Gastrocnemius medialis (tissue), 4 donors: ENCODE measurements around the gene PFKFB3. TPM values are rescaled to one million over a fixed set of nuclear protein-coding genes. Genes with fewer than 3 reads are reported as not detected.
"Not testable (repeated sequence)": the region's sequence is repeated elsewhere in the genome, so short reads cannot be mapped to it uniquely, and the experiment has no call there.

Source experiments
- ATAC-seq, 2 donors: fragments of 150-250 bp; one replicate each; pipeline ENCODE4 v1.9.1; 2016
- DNase-seq, 2 donors: peaks; one replicate each; pipeline ENCODE4 v3.0.0-alpha.2; 2019
- H3K27ac ChIP-seq, 4 donors: fragments of 200-600 bp; sonication (generic); 1 replicate in 1 of 4; 2 replicates in 3 of 4; pipeline ENCODE4 v1.5.1; 2016 to 2018; ENCODE audit warnings: mild to moderate bottlenecking in 2 of 4, moderate library complexity in 1 of 4
- H3K27me3 ChIP-seq, 3 donors: fragments of 200-600 bp; sonication (generic) in 2 of 3; 1 replicate in 1 of 3; 2 replicates in 2 of 3; pipeline versions ENCODE4 v1.5.1 to v1.6.0; 2016 to 2019; ENCODE audit warnings: mild to moderate bottlenecking in 1 of 3, moderate library complexity in 1 of 3
- H3K36me3 ChIP-seq, 2 donors: fragments of 200-600 bp; sonication (generic) in 1 of 2; one replicate each; pipeline ENCODE4 v1.5.1; 2017 to 2018
- H3K4me1 ChIP-seq, 2 donors: fragments of 200-600 bp; sonication (generic) in 1 of 2; one replicate each; pipeline ENCODE4 v1.5.1; 2016 to 2017; ENCODE audit warnings: mild to moderate bottlenecking in 2 of 2
- H3K4me3 ChIP-seq, 4 donors: fragments of 200-600 bp; sonication (generic) in 3 of 4; 1 replicate in 1 of 4; 2 replicates in 3 of 4; pipeline ENCODE4 v1.5.1; 2016 to 2019; ENCODE audit warnings: mild to moderate bottlenecking in 2 of 4
- H3K9me3 ChIP-seq, 3 donors: fragments of 200-600 bp; sonication (generic) in 2 of 3; 1 replicate in 1 of 3; 2 replicates in 2 of 3; pipeline ENCODE4 v1.5.1; 2016 to 2019
- POLR2A ChIP-seq, 2 donors: fragments of 450-650 bp; IDR thresholded peaks; one replicate each; pipeline ENCODE4 v1.6.1; 2017; ENCODE audit warnings: antibody characterized with exemption in 2 of 2, mild to moderate bottlenecking in 2 of 2, moderate library complexity in 2 of 2
- in situ Hi-C, 4 donors: fragments of 200-750 bp; cut with MboI; loops; one replicate each; pipeline versions ENCODE4 v1.15.0 to v1.8.0; 2017; ENCODE audit warnings: low sequenced_read_pairs in 4 of 4
- intact Hi-C: fragments of 100-400 bp; cut with DNase I; formaldehyde crosslinking; loops from one replicate; pipeline ENCODE4 v1.15.1; 2023; ENCODE audit warnings: low total_unique reads
- total RNA-seq, 4 donors: library from RNA; depleted of rRNA; stranded (reverse); fragments of >200 nt; gene quantifications; one replicate each; pipeline versions ENCODE4 v1.1.0 to v1.2.3, GENCODE V29; 2016
- TF ChIP-seq, protein P1 (sequence below), 5 experiments: fragments of 450-650 bp in 3 of 5; fragments of 200-600 bp in 2 of 5; sonication (generic) in 2 of 5; IDR thresholded peaks in 4 of 5; conservative IDR thresholded peaks in 1 of 5; 1 replicate in 4 of 5; 2 replicates in 1 of 5; pipeline ENCODE4 v1.5.1; 2016 to 2019; ENCODE audit warnings: antibody characterized with exemption in 5 of 5, mild to moderate bottlenecking in 3 of 5, moderate library complexity in 3 of 5

The PFKFB3 gene
- total RNA-seq, 4 donors from 2014 or later, result 218 to 1,159 (median 337) TPM

- peaks cover 0 to 4% of the 10 kb centered on the region in 2 donors for H3K36me3 ChIP-seq
- DNase-seq (no peak), ATAC-seq (no peak)
- intact Hi-C loops (no loop called here), in situ Hi-C loops (loop anchor here in 2 of 4 donors (25.0 kb wide), 1 partner anchor 147 kb away; no protein-coding TSS in a partner anchor)
- no peaks in the 10 kb centered on the region for H3K9me3 ChIP-seq
- no peak for TF ChIP-seq POLR2A (IDR thresholded peaks at IDR 0.05)
- TF ChIP-seq, protein P1, sequence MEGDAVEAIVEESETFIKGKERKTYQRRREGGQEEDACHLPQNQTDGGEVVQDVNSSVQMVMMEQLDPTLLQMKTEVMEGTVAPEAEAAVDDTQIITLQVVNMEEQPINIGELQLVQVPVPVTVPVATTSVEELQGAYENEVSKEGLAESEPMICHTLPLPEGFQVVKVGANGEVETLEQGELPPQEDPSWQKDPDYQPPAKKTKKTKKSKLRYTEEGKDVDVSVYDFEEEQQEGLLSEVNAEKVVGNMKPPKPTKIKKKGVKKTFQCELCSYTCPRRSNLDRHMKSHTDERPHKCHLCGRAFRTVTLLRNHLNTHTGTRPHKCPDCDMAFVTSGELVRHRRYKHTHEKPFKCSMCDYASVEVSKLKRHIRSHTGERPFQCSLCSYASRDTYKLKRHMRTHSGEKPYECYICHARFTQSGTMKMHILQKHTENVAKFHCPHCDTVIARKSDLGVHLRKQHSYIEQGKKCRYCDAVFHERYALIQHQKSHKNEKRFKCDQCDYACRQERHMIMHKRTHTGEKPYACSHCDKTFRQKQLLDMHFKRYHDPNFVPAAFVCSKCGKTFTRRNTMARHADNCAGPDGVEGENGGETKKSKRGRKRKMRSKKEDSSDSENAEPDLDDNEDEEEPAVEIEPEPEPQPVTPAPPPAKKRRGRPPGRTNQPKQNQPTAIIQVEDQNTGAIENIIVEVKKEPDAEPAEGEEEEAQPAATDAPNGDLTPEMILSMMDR (IDR thresholded peaks at IDR 0.05 in 4 of 5, conservative IDR thresholded peaks at IDR 0.05 in 1 of 5), result no peak
- H3K4me1 ChIP-seq, result no peaks in the 10 kb centered on the region
- peak overlapping the region in 1 of 4 donors; percentile 47 for H3K27ac ChIP-seq
- no peaks in the 10 kb centered on the region for H3K27me3 ChIP-seq
- no peak overlapping the region for H3K4me3 ChIP-seq
These were observed 37.5 kb downstream of the PFKFB3 start for GRCh38 chr10:6240254-6240653.

GRCh38 chr10:6242089-6242488 lies 39.4 kb downstream of the PFKFB3 start:
- in situ Hi-C loops, result loop anchor here in 2 of 4 donors (25.0 kb wide), 1 partner anchor 145 kb away; no protein-coding TSS in a partner anchor
- ATAC-seq (no peak), DNase-seq (no peak)
- Histone ChIP-seq H3K27ac (no peak overlapping the region), H3K9me3 (no peaks in the 10 kb centered on the region), H3K27me3 (no peaks in the 10 kb centered on the region), H3K36me3 (no peaks in the 10 kb centered on the region), H3K4me3 (no peak overlapping the region), H3K4me1 (no peaks in the 10 kb centered on the region)
- intact Hi-C loops, result no loop called here
- TF ChIP-seq, protein P1 (IDR thresholded peaks at IDR 0.05 in 4 of 5, conservative IDR thresholded peaks at IDR 0.05 in 1 of 5), result no peak
- TF ChIP-seq POLR2A (IDR thresholded peaks at IDR 0.05), result no peak

- Histone ChIP-seq H3K9me3 (no peaks in the 10 kb centered on the region), H3K4me3 (no peak overlapping the region), H3K4me1 (no peaks in the 10 kb centered on the region), H3K27me3 (no peaks in the 10 kb centered on the region), H3K27ac (no peak overlapping the region), H3K36me3 (no peaks in the 10 kb centered on the region)
- in situ Hi-C loops, result loop anchor here in 2 of 4 donors (25.0 kb wide), 1 partner anchor 143 kb away; no protein-coding TSS in a partner anchor
- TF ChIP-seq, protein P1 (IDR thresholded peaks at IDR 0.05 in 4 of 5, conservative IDR thresholded peaks at IDR 0.05 in 1 of 5), result no peak
- TF ChIP-seq POLR2A (IDR thresholded peaks at IDR 0.05), result no peak
- DNase-seq (no peak), ATAC-seq (peak in 1 of 2 donors; percentile 2)
- intact Hi-C loops, result no loop called here
These were observed 41.8 kb downstream of the PFKFB3 start for GRCh38 chr10:6244510-6244909.

- intact Hi-C loops, result no loop called here
These were observed 44.4 kb downstream of the PFKFB3 start for GRCh38 chr10:6247041-6247712.

DNA sequence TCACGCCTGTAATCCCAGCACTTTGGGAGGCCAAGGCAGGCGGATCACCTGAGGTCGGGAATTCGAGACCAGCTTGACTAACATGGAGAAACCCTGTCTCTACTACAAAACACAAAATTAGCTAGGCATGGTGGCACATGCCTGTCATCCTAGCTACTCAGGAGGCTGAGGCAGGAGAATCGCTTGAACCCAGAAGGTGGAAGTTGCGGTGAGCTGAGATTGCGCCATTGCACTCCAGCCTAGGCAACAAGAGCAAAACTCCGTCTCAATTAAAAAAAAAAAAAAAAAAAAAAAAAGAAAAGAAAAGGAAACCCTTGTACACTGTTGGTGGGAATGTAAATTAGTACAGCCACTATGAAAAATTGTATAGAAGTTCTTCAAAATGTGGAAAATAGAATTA lies 46.2 kb downstream of the PFKFB3 start:
- intact Hi-C loops, H3K4me1 ChIP-seq, ATAC-seq, H3K27me3 ChIP-seq, H3K9me3 ChIP-seq, DNase-seq, H3K4me3 ChIP-seq, H3K36me3 ChIP-seq, H3K27ac ChIP-seq: not testable (repeated sequence)
- in situ Hi-C loops, result loop anchor here in 2 of 4 donors (25.0 kb wide), 1 partner anchor 138 kb away; no protein-coding TSS in a partner anchor

More at GRCh38 chr10:6247041-6247712, 44.4 kb downstream of the PFKFB3 start:
- in situ Hi-C loops, result loop anchor here in 2 of 4 donors (25.0 kb wide), 1 partner anchor 140 kb away; no protein-coding TSS in a partner anchor
- DNase-seq, result no peak
- Histone ChIP-seq H3K4me3 (no peak overlapping the region), H3K4me1 (no peaks in the 10 kb centered on the region), H3K9me3 (no peaks in the 10 kb centered on the region), H3K27ac (no peak overlapping the region), H3K27me3 (no peaks in the 10 kb centered on the region), H3K36me3 (no peaks in the 10 kb centered on the region)
- no peak for TF ChIP-seq POLR2A (IDR thresholded peaks at IDR 0.05)
- TF ChIP-seq, protein P1 (IDR thresholded peaks at IDR 0.05 in 4 of 5, conservative IDR thresholded peaks at IDR 0.05 in 1 of 5), result no peak
- ATAC-seq, result no peak
